GM12874 (cell line): ENCODE results near the gene DPM2.

Experiments
- TF ChIP-seq, protein P1 (sequence below): IDR thresholded peaks from 2 replicates; pipeline ENCODE4 v1.5.1; 2011; ENCODE audit warnings: low read depth, mild to moderate bottlenecking, control low read depth, low read length, moderate library complexity; ENCODE audit not compliant: insufficient read depth

DPM2 gene

DNA sequence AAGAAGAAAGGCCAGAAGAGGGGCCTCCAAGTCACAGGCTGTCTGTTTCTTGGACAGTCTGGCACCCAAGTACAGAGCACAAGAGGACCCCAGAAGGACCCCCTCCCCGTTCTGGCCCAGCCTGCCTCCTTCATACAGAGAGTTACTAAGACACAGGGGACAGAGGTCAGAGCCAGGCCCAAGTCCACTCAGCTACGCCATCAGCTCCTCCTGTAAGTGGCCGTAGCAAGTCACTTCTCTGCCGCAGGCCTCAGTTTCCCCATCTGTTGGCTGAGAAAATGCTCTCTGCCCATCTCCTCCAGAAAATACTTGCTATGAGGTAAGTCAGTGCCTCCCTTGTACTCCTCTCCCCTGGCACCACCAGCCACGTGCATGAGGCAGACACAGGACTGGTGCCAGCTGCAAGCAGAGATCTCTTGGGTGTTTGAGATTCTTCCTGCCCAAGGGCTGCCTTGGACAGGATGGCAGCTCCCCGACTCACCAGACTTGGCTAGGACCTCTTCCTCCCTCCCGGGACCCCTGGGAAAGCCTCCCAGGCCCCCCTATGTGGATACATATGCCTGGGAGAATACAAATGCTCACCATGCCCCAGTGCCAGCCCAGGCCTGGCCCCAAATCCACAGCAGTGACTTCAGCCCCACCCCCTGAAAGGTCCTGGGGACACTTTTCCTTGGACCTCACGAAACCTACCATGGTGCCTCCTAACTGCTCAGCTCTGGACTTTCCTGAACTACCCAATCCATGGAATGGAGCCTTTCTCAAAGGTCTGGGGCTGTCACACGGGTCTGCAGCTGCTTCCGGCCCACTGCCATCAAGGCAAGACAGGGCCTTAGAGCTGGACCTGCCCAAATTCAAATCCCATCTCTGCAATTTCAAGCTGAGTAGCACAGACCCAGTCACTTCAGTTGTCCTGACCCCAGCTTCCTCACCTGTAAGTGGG is 38.0 kb upstream of the DPM2 start:
- TF ChIP-seq, protein P1, sequence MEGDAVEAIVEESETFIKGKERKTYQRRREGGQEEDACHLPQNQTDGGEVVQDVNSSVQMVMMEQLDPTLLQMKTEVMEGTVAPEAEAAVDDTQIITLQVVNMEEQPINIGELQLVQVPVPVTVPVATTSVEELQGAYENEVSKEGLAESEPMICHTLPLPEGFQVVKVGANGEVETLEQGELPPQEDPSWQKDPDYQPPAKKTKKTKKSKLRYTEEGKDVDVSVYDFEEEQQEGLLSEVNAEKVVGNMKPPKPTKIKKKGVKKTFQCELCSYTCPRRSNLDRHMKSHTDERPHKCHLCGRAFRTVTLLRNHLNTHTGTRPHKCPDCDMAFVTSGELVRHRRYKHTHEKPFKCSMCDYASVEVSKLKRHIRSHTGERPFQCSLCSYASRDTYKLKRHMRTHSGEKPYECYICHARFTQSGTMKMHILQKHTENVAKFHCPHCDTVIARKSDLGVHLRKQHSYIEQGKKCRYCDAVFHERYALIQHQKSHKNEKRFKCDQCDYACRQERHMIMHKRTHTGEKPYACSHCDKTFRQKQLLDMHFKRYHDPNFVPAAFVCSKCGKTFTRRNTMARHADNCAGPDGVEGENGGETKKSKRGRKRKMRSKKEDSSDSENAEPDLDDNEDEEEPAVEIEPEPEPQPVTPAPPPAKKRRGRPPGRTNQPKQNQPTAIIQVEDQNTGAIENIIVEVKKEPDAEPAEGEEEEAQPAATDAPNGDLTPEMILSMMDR: no peak

DNA sequence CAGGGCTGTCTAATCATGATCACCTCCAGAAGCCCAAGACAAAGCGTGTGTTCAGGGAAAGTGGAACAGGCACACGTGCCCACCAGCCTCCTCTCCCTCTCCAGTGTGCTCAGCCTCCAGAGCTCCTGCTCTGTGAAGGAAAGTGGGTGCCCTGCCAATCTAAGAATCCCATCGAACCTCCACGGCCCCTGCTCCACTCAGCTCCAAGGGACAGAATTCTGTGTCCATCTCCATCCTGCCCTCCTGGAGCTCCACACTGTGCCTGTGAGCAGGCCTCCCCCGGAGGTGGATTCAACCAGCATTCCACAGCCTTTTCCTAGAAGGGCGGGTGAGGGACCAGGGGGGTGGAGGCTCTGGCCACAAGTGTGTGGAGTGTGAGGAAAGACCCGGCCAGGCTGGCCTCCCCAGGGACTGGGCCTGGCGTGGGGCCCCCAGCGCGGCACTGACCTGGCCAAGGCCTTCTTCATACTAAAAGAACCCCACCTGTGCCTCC is 37.2 kb upstream of the DPM2 start:
- TF ChIP-seq, protein P1: no peak

DNA sequence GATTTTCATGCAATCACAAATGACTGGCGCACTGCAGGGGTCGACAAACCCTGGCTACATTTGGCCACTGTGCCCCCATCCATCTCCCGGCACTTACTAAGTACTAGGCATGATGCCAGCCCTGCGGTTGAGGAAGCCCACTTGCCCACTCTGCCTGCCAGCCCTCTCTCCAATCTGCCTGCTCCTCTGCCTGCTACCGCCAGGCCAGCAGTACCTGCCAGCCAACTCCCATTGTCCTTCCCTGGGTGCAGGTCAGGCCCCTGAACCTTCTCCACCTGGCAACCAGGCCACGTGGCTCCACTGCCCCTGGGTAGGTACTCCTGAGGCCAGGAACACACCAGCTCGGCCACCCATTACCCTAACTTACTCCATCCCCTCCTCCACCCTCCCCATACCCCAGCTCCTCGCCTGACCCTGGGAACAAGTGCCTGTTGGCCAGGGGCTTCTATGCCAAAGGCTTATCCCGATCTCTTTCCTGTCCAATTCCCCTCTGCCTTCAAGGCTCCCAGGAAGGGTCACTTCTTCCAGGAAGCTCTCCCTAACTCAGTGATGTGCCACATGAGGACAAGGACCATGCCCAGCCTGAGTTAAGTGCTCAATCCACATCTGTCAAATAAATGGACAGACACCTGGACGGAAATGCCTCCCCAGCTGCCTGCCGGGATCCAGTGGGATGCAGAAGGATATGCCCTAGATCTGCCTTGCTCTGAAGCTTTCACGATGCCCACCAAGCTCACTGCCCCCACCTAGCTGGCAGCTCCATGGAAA is 36.5 kb upstream of the DPM2 start:
- TF ChIP-seq, protein P1: no peak

DNA sequence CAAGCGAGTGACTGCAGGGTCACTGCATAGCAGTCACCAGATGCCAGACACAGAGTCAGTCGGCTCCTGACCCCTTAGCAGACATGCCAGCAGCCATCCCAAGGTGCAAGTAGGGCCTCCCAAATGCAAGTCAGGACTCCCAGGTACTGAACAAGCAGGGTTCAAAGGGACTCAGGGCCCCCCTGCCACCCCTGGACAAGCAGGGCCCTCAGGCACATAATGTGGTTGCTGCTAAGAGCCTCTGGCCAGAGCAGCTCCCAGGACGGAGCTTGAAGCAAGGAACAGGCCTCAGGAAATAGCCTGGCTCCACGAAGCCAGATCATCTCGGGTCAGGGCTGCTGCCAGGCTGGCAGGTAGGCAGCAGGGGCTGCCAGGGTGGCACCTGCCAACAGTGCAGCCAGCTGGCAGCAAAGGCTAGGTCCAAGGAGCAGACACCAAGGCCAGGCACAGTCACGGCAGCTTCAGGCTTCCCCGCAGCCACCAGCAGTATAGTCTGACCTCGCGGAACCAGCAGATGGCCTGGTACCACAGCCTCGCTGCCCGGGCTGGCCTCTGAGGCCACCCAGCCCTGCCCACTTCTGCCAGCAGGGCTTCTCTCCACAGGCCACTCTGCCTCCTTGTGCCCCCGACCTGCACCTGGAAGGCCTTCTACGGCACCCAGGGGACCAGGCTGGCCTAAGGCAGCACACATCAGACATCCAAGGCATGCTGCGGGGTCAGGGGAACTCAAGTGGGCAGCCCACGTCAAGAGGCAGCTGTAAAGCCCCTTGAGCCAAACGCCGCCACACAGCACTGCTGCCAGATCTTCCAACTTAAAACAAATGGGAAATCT is 35.7 kb upstream of the DPM2 start:
- TF ChIP-seq, protein P1: no peak

DNA sequence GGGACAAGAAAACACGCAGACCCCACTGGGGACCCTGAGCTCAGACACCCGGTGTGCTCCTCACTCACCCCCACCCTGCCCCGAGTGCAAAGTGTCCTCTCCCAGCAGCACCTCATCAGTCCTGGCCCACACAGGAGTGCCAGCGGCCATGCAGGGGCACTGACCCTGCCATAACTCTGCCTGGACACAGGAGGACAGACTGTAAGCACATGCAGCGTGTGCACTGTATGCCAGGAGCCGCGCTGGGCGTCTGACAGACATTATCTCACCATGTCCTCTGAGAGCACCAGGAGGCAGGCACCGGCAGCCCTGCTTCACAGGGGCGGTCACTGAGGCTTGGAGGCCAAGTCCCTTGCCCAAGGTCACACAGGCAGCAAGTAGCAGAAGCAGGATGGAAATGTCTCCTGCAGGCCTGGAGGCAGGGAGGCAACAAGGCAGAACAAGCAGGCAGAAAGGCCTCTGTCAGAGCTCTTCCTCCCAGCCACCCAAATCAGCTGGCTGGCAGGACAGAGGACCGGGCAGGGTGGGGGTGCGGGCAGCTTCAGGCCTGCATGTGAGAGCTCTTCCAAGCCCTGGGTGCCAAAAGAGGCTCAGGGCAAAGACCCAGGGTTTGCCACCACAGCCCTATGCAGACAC is 34.7 kb upstream of the DPM2 start:
- TF ChIP-seq, protein P1: no peak

DNA sequence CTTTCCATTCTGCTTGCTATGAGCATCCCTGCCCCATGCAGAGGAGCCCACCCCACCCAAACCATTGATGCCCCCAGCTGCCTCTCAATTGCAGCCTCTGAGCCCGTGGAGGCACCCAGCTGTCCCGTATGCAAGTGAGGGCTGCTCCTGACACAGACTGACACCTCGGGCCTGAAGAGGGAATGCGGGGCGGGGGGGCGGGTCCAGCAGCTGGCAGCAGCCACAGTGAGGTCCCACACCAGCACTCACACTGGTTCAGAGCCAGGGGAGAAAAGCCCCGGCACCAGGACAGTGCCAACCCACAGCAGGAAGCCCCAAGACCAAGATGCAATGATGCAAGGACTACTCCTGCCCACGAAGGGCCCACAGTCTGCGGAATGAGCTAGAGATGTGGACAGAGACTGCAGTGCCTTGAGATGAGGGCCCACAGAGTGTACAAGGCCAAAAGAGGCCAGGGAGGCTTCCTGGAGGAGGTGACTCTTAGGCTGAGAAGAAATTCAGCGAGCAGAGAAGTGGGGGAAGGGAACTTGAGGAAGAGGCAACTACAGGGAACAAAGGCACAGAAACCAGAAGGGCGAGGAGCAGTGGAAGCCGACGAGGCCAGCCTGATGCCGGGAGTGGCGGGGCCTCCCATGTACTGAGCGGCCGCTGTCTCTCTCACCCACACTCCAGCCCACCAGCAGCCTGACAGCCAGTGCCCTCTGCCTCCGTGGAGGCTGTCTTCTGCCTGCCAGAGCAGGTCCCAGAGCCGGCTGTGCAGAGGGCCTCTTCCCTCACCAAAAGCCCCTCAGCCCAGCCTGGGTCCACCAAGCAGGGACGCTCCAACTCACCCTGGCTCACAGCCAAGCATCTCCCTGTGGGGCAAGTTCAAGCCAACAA is 33.9 kb upstream of the DPM2 start:
- TF ChIP-seq, protein P1: no peak
